Subcutaneous adipose tissue (tissue), 4 donors: ENCODE data around the gene LOXL1. TPM values are rescaled to one million over a fixed set of nuclear protein-coding genes. Genes with fewer than 3 reads are reported as not detected.

ENCODE experiments used
- total RNA-seq, 4 donors: library from RNA; depleted of rRNA; stranded (reverse); fragments of >200 nt; gene quantifications; one replicate each; pipeline ENCODE4 v1.1.0, GENCODE V29; 2016
- TF ChIP-seq, protein P1 (sequence below): fragments of 450-650 bp; IDR thresholded peaks from one replicate; pipeline ENCODE4 v1.5.1; 2016; ENCODE audit warnings: low read depth, mild to moderate bottlenecking, control low read depth, antibody characterized with exemption, moderate library complexity

LOXL1 gene
- total RNA-seq, 4 donors from 2014 or later, result 4.2 to 9.2 (median 6.3) TPM

DNA sequence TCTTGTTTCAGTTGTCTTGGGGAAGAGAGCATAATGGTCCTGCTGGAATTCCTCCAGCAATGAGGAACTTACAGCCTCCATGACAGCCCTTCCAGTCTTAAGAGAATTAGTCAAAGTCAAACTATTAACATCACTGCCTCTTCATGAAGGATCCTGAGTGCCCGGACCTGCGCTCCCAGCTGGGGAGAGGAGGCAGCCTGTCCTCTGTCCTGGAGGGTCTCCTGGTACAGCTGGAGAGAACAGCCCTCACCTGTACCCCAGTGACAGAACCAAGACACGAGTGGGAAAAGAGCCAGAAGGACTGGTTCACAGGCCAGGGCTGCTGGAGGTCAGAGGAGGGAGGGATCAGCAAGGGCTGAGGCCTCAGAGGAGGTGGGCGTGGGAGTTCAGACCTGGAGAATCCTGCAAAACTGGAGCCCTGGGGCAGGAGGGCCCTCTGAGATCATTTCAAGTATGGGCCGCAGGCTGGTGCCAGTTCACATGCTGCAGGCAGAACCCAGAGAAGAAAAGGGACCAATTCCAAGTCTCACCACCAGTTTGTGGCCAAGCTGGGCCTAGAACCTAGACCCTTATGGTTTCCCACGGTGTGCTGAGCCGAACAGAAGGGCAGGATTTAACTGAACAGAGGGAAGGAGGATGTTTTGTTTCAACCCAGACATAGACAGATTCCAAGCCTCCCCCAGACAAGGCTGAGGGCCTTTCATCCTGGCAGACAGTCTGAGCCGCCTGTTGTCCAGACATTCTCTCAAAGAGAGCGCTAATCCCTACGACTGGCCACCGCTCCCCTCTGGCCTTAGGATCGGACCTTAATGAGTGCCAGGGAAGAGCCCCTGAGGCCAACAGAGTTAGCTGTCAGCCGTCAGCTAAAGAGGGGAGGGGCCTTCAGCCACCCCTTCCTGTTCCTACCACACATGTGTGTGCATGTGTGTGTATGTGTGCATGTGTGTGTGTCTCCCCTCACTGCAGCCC, 18.2 kb downstream of the LOXL1 start:
- TF ChIP-seq, protein P1, sequence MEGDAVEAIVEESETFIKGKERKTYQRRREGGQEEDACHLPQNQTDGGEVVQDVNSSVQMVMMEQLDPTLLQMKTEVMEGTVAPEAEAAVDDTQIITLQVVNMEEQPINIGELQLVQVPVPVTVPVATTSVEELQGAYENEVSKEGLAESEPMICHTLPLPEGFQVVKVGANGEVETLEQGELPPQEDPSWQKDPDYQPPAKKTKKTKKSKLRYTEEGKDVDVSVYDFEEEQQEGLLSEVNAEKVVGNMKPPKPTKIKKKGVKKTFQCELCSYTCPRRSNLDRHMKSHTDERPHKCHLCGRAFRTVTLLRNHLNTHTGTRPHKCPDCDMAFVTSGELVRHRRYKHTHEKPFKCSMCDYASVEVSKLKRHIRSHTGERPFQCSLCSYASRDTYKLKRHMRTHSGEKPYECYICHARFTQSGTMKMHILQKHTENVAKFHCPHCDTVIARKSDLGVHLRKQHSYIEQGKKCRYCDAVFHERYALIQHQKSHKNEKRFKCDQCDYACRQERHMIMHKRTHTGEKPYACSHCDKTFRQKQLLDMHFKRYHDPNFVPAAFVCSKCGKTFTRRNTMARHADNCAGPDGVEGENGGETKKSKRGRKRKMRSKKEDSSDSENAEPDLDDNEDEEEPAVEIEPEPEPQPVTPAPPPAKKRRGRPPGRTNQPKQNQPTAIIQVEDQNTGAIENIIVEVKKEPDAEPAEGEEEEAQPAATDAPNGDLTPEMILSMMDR, result no peak

DNA sequence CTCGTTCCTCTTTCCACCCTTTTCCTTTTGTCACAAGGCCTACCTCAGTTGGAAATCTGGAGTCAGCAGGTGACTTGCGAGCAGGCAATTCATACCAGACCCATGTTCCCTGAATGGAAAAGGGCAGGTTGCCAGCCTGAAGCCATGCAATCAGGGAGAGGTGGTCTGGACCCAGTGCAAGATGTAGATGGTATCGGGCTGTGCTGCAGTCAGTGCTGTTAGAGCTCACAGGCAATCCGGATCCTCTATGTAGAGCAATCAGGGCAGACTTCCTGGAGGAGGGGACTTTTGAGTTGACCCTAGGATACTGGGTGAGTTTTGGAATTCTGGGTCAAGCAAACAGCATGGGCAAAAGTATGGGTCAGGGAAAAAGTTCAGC, 18.9 kb downstream of the LOXL1 start:
- TF ChIP-seq, protein P1, result no peak

DNA sequence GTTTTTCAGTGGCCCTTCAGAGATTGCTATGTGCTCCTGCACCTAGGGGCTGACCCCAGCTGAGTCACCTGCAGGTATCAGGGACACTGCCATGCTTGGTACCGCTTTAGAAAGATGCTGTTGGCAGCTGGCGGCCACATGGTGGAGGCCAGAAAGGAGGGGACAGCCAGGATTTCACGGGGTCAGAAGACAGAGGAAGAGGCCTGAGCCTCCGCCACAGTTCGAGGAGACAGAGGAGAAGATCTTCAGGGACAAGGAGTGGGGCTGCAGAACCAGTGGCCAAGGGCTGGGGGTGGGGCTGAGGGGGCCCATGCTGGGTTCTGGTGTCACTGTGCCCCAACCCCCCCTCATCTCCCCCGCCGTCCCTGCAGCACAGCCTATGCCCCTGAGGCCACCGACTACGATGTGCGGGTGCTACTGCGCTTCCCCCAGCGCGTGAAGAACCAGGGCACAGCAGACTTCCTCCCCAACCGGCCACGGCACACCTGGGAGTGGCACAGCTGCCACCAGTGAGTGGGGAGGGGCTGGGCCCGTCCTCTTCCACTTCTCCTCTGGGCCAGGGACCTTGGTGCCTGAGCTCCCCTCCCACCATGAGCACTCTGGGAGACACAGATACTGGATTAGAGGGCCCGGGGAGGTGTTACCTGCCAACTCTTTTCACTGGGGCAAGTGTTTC, 19.9 kb downstream of the LOXL1 start:
- TF ChIP-seq, protein P1, result no peak

DNA sequence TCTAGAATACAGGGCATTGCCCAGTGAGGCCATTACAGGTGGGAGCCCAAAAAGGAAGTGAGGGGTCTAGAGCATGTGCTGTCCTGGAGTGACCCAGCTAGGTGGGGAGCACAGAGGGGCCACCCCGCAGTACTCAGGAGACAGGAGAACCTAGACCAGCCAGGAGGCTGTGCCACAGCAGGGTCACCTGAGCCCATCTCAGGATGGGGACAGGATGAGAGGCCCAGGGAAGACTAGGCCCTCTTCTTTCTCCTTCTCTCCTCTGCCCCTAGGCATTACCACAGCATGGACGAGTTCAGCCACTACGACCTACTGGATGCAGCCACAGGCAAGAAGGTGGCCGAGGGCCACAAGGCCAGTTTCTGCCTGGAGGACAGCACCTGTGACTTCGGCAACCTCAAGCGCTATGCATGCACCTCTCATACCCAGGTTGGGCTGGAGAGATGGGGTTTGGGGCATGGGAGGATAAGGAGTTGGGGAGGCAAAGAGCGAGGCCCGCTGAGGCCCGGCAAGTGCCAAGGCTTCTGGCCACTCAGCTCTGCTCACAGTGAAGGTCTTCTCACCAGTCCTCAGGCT, 20.6 kb downstream of the LOXL1 start:
- TF ChIP-seq, protein P1, result no peak

DNA sequence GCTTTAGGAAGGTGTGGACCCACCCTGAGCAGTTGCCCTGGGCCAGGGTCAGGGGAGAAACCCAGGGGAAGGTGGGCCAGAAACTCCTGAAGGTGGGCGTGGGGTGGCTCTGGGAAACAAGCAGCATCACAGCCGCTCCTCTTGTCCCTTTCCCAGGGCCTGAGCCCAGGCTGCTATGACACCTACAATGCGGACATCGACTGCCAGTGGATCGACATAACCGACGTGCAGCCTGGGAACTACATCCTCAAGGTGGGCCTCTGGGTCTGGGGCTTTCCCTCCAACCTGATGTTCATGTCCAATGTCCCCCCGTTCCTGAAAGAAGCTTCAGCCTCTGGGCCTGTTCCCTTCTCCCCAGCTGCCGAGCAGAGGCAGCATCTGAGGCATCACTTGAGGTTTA, 21.4 kb downstream of the LOXL1 start:
- TF ChIP-seq, protein P1, result no peak

DNA sequence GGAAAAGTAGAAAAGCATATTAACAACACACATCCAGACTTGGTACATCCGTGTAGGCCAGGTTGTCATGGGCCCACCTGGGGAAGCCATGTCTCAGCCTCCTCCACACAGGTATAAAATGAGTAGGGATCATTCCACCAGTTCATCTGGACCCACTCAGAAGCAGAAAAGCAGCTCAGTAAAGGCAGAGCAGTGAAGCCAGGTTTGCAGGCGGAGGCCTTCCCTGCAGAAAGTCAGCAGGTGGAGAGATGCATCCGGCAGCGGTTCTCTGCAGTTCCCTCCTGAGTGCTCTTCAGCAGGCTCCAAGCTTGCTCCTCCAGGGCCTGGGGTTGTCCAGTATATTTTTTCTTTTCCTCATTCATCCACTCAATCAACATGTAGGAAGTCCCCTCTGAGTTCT, 22.1 kb downstream of the LOXL1 start:
- TF ChIP-seq, protein P1, result no peak

DNA sequence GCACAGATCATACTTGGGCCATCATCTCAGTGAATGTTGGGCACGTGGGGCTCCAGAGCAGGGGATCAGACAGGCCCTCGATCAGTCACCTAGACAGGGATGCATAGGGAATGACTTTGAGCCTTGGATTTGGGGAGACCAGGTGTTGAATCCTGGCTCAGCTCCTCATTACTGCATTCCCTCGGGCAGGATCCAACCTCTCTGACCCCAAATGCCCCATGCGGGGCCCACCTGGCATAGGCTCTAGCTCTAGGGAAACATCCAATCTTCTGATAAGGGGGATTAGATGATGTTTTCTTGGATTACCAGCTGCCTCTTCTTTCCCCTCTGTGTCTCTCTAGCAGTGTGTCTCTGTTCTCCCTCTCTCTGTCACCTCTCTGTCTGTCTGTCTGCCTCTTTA, 22.7 kb downstream of the LOXL1 start:
- TF ChIP-seq, protein P1, result no peak
